CD4-positive, alpha-beta T cell (primary cell): ENCODE measurements around the gene UNC45A. TPM values are rescaled to one million over a fixed set of nuclear protein-coding genes. Genes with fewer than 3 reads are reported as not detected.

ENCODE experiments used
- ATAC-seq: fragments of 200-7000 bp; cut with Tn5 transposase; one replicate; pipeline ENCODE4 v1.10.0; 2022; ENCODE audit warnings: mild to moderate bottlenecking; ENCODE audit not compliant: poor library complexity
- CTCF ChIA-PET: fragments of 350-600 bp; sonication (Branson Sonifier 250); formaldehyde crosslinking; loops from one replicate; lab custom pipeline; 2021; ENCODE audit warnings: antibody characterized with exemption, inconsistent platforms; lab: Charles Lee
- POLR2A ChIA-PET: fragments of 350-600 bp; sonication (Branson Sonifier 250); formaldehyde crosslinking; loops from one replicate; lab custom pipeline; 2021; ENCODE audit warnings: antibody characterized with exemption, inconsistent platforms; lab: Charles Lee
- DNase-seq, 14 experiments: peaks; one replicate each; pipeline ENCODE4 v3.0.0-alpha.2; 2013 to 2020; ENCODE audit warnings: mixed read lengths in 2 of 14
- H3K27ac ChIP-seq, 2 donors: one replicate each; pipeline versions ENCODE4 v1.5.1 to v1.7.0; 2013; ENCODE audit warnings: low read length in 2 of 2, low read depth in 1 of 2, mild to moderate bottlenecking in 1 of 2
- H3K27me3 ChIP-seq, 2 experiments: 1 replicate in 1 of 2; 2 replicates in 1 of 2; pipeline versions ENCODE4 v1.6.1 to v1.7.0; 2013; ENCODE audit warnings: low read length in 2 of 2, control low read depth in 1 of 2, mild to moderate bottlenecking in 1 of 2, moderate library complexity in 1 of 2; ENCODE audit not compliant: insufficient read depth in 2 of 2, control insufficient read depth in 1 of 2
- H3K36me3 ChIP-seq: one replicate; pipeline ENCODE4 v1.6.1; 2013; ENCODE audit warnings: low read length, control low read depth; ENCODE audit not compliant: insufficient read depth
- H3K4me1 ChIP-seq: one replicate; pipeline ENCODE4 v1.6.1; 2013; ENCODE audit warnings: low read length, control low read depth; ENCODE audit not compliant: insufficient read depth
- H3K4me3 ChIP-seq: one replicate; pipeline ENCODE4 v1.5.1; 2013; ENCODE audit warnings: mild to moderate bottlenecking, low read length, moderate library complexity
- H3K9me3 ChIP-seq, 2 experiments: 1 replicate in 1 of 2; 2 replicates in 1 of 2; pipeline versions ENCODE4 v1.6.1 to v1.7.0; 2013; ENCODE audit warnings: low read length in 2 of 2, mild to moderate bottlenecking in 2 of 2, control low read depth in 1 of 2, moderate library complexity in 1 of 2; ENCODE audit not compliant: control insufficient read depth in 1 of 2, insufficient read depth in 1 of 2
- H3K27ac Mint-ChIP-seq: one replicate; pipeline ENCODE4 v1.8.0; 2020; ENCODE audit warnings: mixed read lengths
- H3K27me3 Mint-ChIP-seq: one replicate; pipeline ENCODE4 v1.8.0; 2021; ENCODE audit warnings: mixed read lengths
- H3K36me3 Mint-ChIP-seq: one replicate; pipeline ENCODE4 v1.8.0; 2021; ENCODE audit warnings: low read depth, mixed read lengths
- H3K4me1 Mint-ChIP-seq: one replicate; pipeline ENCODE4 v1.8.0; 2021; ENCODE audit warnings: low read depth, mixed read lengths
- H3K4me3 Mint-ChIP-seq: one replicate; pipeline ENCODE4 v1.8.0; 2020; ENCODE audit warnings: mild to moderate bottlenecking, mixed read lengths
- H3K9me3 Mint-ChIP-seq: one replicate; pipeline ENCODE4 v1.8.0; 2020; ENCODE audit warnings: mixed read lengths
- intact Hi-C, 2 experiments: fragments of 100-400 bp; cut with DNase I in 1 of 2; cut with micrococcal nuclease in 1 of 2; formaldehyde crosslinking; loops; one replicate each; pipeline versions ENCODE4 v1.15.1 to v1.9.0; 2023 to 2025; cut with DNase I, micrococcal nuclease
- polyA plus RNA-seq, 2 donors: library from polyadenylated mRNA; unstranded; fragments of 120-200 nt; gene quantifications; one replicate each; pipeline ENCODE4 v1.2.1, GENCODE V29; 2013
- total RNA-seq, 174 experiments: library from RNA in 2 of 174; stranded (reverse) in 2 of 174; gene quantifications; one replicate each; pipeline ENCODE4 v1.2.3 and lab custom pipeline; 2021 to 2026
- TF ChIP-seq, protein P1 (sequence below): fragments of 200-600 bp; IDR thresholded peaks from one replicate; pipeline ENCODE4 v1.8.0; 2022; ENCODE audit warnings: antibody characterized with exemption, mild to moderate bottlenecking

UNC45A gene, protein sequence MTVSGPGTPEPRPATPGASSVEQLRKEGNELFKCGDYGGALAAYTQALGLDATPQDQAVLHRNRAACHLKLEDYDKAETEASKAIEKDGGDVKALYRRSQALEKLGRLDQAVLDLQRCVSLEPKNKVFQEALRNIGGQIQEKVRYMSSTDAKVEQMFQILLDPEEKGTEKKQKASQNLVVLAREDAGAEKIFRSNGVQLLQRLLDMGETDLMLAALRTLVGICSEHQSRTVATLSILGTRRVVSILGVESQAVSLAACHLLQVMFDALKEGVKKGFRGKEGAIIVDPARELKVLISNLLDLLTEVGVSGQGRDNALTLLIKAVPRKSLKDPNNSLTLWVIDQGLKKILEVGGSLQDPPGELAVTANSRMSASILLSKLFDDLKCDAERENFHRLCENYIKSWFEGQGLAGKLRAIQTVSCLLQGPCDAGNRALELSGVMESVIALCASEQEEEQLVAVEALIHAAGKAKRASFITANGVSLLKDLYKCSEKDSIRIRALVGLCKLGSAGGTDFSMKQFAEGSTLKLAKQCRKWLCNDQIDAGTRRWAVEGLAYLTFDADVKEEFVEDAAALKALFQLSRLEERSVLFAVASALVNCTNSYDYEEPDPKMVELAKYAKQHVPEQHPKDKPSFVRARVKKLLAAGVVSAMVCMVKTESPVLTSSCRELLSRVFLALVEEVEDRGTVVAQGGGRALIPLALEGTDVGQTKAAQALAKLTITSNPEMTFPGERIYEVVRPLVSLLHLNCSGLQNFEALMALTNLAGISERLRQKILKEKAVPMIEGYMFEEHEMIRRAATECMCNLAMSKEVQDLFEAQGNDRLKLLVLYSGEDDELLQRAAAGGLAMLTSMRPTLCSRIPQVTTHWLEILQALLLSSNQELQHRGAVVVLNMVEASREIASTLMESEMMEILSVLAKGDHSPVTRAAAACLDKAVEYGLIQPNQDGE
- total RNA-seq: 10 to 100 TPM; 17.6 to 18.9 TPM
- 42.7 TPM for polyA plus RNA-seq (2013, experiment 1 of 2)
- polyA plus RNA-seq (2013, experiment 2 of 2): 43.0 TPM
- total RNA-seq (lab: John Stamatoyannopoulos, UW): 21.3 to 108 (median 70.7) reads per million in 172 experiments

DNA sequence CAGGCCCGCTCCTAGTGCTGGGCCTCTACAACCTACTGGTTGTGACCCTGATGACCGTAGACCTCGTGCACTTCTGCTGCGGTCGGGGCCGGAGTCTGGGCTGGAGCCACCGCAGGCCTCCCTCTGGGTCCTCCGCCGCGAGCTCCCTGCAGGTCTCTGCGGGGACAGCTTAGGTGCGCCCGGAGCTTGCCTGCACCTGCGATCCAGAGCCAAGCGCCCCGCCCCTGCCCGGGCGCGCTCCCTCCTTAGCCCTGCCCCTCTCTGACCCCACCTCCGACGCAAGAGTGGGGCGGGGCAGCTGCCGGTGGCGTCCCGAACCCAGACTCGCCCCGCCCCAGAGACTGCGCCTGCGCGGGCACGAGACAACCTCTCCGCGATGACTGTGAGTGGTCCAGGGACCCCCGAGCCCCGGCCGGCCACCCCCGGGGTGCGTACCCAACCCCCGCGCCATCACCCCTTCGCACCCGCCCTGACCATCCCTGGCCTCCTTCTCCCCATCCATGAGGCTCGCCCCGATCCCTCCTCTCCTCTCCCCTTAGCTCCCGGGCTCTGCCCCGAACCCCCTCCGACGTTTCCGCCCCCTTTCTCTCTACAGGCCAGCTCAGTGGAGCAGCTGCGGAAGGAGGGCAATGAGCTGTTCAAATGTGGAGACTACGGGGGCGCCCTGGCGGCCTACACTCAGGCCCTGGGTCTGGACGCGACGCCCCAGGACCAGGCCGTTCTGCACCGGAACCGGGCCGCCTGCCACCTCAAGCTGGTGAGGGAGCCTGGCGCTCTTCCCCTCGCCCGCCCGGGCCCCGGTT is at the start of gene UNC45A:
UNC45A (plus strand) TSS at position 337 of the 803 bp plus-strand sequence; CDS start at position 377, 40 bp downstream.
- peaks cover 40% of the 10 kb centered on the region for H3K4me1 Mint-ChIP-seq
- CTCF ChIA-PET: interaction anchor here (0.6 to 5.1 kb wide), 10 partner anchors 10 to 666 kb away, joined by 3 to 88 read pairs (median 4); partner anchors contain the start of genes MAN2A2, PRC1 and RCCD1
- POLR2A ChIA-PET: interaction anchor here (0.6 to 8.1 kb wide), 19 partner anchors 8 to 1945 kb away, joined by 3 to 232 read pairs (median 4); partner anchors contain the start of genes BLM, CIB1, GDPGP1 and MAN2A2
- peak; percentile 93 to 99 (median 96) for DNase-seq
- peak within 1 kb of the TSS; percentile 70 to 79 for H3K27ac ChIP-seq
- peak; percentile 74 for ATAC-seq
- peaks cover 39% of the 10 kb centered on the region for H3K36me3 Mint-ChIP-seq
- TF ChIP-seq, protein P1, sequence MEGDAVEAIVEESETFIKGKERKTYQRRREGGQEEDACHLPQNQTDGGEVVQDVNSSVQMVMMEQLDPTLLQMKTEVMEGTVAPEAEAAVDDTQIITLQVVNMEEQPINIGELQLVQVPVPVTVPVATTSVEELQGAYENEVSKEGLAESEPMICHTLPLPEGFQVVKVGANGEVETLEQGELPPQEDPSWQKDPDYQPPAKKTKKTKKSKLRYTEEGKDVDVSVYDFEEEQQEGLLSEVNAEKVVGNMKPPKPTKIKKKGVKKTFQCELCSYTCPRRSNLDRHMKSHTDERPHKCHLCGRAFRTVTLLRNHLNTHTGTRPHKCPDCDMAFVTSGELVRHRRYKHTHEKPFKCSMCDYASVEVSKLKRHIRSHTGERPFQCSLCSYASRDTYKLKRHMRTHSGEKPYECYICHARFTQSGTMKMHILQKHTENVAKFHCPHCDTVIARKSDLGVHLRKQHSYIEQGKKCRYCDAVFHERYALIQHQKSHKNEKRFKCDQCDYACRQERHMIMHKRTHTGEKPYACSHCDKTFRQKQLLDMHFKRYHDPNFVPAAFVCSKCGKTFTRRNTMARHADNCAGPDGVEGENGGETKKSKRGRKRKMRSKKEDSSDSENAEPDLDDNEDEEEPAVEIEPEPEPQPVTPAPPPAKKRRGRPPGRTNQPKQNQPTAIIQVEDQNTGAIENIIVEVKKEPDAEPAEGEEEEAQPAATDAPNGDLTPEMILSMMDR: no peak
- no peaks in the 10 kb centered on the region for H3K9me3 Mint-ChIP-seq
- H3K27ac Mint-ChIP-seq: peak within 1 kb of the TSS; percentile 94
- no peaks in the 10 kb centered on the region for H3K9me3 ChIP-seq
- H3K36me3 ChIP-seq: peaks cover 28% of the 10 kb centered on the region
- peak within 1 kb of the TSS; percentile 89 for H3K4me3 Mint-ChIP-seq
- H3K4me1 ChIP-seq: peaks cover 68% of the 10 kb centered on the region
- H3K27me3 Mint-ChIP-seq: no peaks in the 10 kb centered on the region
- no peaks in the 10 kb centered on the region for H3K27me3 ChIP-seq
- H3K4me3 ChIP-seq: peak within 1 kb of the TSS; percentile 84
- intact Hi-C loops: loop anchor here (1.0 to 10.0 kb wide), 9 partner anchors 19 to 1040 kb away; partner anchors contain the start of genes AP3S2 (in 2 of the 2), BLM (in 1 of the 2), PRC1 (in 1 of the 2) and RCCD1 (in 1 of the 2)

DNA sequence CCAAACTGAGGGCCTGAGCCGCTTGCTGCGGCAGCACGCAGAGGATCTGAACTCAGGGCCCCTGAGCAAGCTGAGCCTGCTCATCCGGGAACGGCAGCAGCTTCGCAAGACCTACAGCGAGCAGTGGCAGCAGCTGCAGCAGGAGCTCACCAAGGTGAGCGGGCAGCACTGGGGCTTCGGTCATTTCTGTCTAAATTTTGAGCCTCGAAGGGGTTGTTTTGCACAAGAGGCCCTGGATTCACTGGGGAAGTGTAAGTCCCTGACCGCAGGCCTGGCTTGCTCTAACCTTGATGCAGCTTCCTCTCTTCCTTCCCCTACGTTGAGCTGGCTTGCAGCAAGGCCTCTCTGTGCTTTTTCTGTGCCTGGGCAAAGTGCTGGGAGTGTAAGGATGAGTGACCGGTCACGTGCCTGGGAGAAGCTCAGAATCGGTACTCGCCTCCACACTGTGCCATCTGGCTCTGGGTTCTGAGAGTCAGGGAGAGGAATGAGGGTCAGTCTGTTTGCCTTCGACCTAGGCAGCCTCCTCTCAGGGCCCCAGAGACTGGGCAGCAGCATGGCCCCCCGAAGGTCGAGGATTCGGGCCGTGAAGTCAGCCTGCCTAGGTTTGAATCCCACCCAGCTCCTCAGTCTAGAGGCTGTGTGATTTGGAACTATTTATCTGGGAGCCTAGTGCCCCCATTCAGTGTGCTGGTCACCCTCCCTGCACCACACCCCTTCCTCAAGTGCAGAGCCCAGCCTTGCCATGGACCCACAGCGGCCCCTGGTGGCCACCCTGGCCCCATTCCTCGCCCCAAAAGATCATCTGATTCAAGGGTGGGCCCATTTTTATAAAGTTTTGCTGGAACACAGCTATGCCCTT is 49.4 kb upstream of the UNC45A start:
- Mint-ChIP-seq H3K4me3 (no peak overlapping the region), H3K27ac (no peak overlapping the region), H3K4me1 (peaks cover 13% of the 10 kb centered on the region), H3K36me3 (peaks cover 6% of the 10 kb centered on the region), H3K9me3 (no peaks in the 10 kb centered on the region), H3K27me3 (peaks cover 15% of the 10 kb centered on the region)
- Histone ChIP-seq H3K9me3 (peaks cover 0 to 4% of the 10 kb centered on the region in 2 experiments), H3K4me3 (peak overlapping the region; percentile 42), H3K36me3 (peaks cover 12% of the 10 kb centered on the region), H3K4me1 (peaks cover 26% of the 10 kb centered on the region), H3K27ac (no peak overlapping the region), H3K27me3 (peaks cover 3 to 5% of the 10 kb centered on the region in 2 experiments)
- CTCF ChIA-PET: interaction anchor here (0.5 to 1.9 kb wide), 20 partner anchors 12 to 565 kb away, joined by 3 to 17 read pairs (median 4); partner anchors contain the start of gene HDDC3
- TF ChIP-seq, protein P1: peak; percentile 98
- ATAC-seq (peak; percentile 70), DNase-seq (peak; percentile 62 to 87 (median 74))
- POLR2A ChIA-PET: interaction anchor here (1.0 to 1.9 kb wide), 3 partner anchors 17 to 238 kb away, joined by 4 to 6 read pairs (median 5); partner anchors contain the start of gene MAN2A2
- intact Hi-C loops: loop anchor here (1.0 to 10.0 kb wide), 7 partner anchors 68 to 565 kb away; no protein-coding TSS in a partner anchor
